Posterior vena cava (tissue), 2 donors: ENCODE measurements around the gene SCAMP5. TPM values are rescaled to one million over a fixed set of nuclear protein-coding genes. Genes with fewer than 3 reads are reported as not detected.

Experiments used
- DNase-seq: peaks from one replicate; pipeline ENCODE4 v3.0.0-alpha.2; 2020; ENCODE audit warnings: low spot score
- intact Hi-C, 2 donors: fragments of 100-400 bp; cut with DNase I; formaldehyde crosslinking; loops; one replicate each; pipeline versions ENCODE4 v1.14.1 to v1.14.2; 2022 to 2023
- total RNA-seq, 2 donors: library from RNA; stranded (reverse); fragmentation: NEBNext Ultra II Directional; extraction: Animal tissue kit (Norgen Biotek cat#: 25700); gene quantifications; one replicate each; pipeline ENCODE4 v1.2.1, GENCODE V29; 2021
- donor health status: DM: yes; HTN: yes; CAD: no.
- donor health status: DM: yes; HTN: yes; CAD: no.

Gene SCAMP5
- total RNA-seq, 2 donors from 2014 or later: 2.4 to 2.9 TPM

DNA sequence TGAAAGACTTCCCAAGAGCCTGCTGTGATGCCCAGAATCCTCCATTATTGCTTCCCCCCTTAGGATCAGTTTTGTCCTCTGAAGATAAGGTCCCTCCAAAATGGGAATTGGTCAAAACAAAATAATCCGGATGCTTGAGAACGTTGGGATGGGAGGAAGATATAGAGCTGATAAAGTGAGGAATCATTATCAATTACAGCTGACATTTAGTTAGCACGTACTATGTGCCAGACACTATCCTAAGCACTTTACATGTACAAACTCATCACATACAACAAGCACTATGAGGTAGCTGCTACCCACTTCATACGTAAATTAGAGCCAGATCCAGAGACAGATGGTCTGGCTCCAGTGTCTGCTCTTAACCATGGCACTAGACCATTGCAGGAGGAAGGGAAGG, 32.1 kb upstream of the SCAMP5 start:
- intact Hi-C loops: no loop called here
- DNase-seq: no peak

DNA sequence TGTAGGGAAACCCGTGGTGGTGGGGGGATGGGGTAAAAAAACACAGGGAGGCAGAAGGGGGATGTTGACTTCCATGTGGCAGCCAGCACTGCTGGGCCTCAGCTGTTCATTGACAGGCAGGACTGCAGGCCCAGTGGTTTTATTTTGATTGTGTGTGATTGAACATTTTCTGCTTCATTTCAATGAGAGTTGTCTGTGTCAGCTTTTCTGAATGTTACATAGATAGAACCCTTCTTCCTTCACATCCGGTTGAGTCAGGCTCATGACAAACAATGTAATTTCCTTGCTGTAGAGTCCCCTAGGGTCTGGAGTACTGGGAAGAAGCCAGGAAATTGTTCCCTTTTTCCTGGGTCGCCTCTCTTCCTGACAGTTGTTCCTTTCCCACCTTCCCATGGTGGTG, 30.6 kb upstream of the SCAMP5 start:
- intact Hi-C loops: no loop called here
- DNase-seq: no peak

DNA sequence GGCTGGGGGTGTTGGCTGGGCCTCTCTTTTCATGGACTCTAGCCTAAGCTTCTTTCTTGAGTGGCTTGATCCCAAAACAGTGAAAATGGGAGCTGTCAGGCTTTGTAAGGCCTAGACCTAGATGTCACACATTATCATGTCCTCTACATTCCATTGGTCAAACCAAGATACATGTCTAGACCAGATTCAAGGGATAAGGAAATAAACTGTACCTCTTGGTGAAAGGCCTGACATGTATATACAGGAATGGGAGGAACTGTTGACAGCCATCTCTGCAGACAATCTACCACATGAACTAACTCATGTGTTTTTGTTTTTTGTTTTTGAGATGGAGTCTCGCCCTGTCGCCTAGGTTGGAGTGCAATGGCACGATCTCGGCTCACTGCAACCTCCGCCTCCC, 27.7 kb upstream of the SCAMP5 start:
- DNase-seq: no peak
- intact Hi-C loops: no loop called here

DNA sequence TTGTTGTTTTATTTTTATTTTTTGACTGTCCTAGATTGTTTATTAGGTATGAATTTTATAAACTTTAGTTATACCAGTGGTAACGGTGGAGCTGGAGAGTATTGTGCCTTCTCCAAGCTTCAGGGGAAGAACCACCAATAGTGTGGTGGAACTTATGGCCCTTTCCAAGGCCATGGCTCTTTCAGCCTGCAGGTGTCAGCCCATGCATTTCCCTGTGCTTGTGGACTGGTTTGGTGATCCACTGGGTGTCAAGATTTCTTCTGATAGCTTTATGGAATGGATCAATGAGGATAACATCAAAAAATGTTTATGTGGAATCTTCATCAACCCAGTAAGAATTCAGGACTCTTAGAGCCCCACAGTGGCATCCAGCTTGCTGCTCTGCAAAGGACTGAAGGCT, 19.2 kb upstream of the SCAMP5 start:
- no peak for DNase-seq

DNA sequence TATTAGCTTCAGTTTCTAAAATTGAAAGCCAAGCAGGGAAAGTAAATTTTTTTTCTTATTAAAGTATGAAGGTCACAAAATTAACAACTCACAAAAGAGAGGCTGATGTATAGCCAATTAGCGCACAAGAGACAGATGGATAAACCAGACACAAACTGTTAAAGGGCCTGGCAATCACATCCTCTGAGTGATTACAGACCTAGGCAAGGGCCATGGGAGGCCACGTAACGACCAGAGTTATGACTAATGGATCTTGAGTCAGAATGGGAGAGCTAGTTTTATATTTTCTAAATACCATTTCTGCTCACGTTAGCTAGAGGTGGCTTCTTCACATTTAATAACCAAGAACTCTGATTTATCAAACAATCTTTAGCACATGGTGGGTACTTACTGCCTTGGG, 17.8 kb upstream of the SCAMP5 start:
- intact Hi-C loops: no loop called here
- no peak for DNase-seq

More for the DNA sequence above, 19.2 kb upstream of the SCAMP5 start:
- intact Hi-C loops: no loop called here

DNA sequence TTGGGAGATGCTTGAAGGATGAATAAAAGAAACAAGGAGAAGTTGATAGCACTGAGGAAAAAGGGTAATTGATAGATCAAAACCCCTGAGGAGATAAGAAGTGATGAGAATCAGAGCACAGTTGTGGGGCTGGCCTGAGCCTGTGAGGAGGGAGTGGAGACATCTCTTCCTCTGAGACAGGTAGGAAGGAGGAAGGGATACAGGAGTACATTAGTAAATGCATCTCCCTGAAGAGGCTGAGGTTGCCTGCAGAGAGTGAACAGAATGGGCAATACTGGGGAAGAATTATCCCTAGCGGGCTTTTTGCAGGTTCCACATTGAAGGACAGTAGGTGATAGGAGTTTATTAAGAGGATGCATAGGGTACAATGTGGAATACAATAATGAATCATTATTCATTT, 17.3 kb upstream of the SCAMP5 start:
- intact Hi-C loops: no loop called here
- no peak for DNase-seq

DNA sequence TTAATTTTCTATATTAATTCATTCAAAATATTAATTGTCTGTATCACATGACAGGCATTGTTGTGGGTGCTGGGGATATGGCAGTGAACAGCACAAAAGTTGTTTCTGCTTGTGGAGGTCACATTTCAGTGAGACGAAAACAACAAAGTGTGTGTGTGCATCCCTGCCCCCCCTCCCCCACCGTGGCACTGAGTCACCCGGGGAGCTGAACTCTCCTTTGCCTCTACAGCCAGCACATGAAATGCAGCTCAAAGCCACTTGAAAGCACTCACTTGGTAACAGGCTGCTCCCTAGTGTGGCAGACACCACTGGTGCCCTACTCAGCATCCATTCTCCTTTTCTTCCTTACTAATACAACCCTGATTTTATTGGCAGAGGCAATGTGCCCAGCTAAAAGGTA, 16.9 kb upstream of the SCAMP5 start:
- DNase-seq: no peak
- intact Hi-C loops: no loop called here

DNA sequence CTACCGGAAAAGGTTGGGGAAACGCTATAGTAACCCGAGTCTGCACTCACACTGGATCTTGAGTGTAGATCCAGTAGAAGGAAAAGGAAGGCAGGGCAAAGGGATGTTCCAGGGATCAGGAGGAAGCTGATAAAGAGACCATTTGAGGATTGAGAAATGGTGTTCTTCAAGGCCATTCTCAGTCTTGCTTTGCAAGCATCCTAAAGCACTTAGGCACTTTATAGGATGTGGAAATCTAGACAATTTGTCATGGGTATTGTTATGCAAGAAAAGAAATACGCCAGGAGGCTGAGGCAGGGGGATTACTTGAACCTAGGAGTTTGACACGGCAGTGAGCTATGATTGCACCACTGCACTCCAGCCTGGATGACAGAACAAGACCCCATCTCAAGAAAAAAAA, 13.2 kb upstream of the SCAMP5 start:
- intact Hi-C loops: no loop called here
- no peak for DNase-seq

DNA sequence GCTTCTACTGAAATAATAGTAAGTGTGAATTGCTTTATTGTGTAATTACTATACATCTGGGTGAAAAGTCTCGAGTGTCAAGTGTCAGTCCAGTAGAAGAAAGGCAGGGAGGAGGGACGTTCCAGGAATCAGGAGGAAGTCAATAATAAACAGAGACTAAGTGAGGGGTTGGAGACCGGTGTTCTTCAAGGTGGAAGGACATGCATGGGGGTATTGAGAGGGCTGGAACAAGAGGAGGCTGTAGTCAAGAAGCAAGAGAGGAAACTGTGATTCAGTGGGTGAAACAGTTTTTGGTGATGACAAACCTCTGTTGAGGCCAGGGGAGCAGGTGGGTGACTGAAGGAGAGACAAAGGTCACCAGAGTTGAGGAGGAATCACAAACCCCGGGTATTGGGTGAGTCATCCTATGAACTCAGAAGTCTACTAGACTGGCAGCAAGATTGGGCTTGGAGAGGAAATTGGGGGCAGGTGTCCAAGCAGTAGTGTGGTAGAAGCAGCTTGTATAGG, 11.6 kb upstream of the SCAMP5 start:
- intact Hi-C loops: no loop called here
- DNase-seq: no peak

DNA sequence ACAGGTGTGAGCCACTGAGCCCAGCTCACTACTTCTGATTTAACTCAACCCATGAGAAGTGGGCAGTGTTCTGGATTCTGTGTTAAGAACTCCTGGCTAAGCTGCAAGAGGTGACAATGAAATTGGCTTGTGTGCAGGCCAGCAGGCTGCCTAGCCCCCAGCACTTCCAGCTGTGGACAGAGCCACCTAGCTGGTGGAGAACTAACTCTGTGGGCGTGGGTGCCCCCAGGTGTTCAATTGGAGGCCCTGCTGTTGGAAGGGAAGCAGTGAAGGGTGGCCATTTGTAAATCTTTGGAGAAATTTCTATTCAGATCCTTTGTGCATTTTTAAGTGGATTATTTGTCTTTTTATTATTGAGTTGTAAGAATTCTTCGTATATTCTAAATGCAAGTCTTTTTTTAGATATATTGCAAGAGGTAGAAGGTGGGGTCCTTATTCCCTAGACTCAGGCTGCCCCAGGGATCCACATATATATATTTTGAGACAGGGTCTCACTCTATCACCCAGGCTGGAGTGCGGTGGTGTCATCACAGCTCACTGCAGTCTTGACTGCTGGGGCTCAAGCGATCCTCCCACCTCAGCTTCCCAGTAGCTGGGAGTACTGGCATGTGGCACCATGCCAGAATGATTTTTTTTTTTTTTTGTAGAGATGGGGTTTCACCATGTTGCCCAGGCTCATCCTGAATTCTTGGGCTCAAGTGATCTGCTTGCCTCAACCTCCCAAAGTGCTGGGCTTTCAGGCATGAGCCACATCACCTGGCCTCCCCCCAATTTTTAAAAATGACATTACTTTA, 7.2 kb upstream of the SCAMP5 start:
- intact Hi-C loops: no loop called here
- peak; percentile 26 for DNase-seq

DNA sequence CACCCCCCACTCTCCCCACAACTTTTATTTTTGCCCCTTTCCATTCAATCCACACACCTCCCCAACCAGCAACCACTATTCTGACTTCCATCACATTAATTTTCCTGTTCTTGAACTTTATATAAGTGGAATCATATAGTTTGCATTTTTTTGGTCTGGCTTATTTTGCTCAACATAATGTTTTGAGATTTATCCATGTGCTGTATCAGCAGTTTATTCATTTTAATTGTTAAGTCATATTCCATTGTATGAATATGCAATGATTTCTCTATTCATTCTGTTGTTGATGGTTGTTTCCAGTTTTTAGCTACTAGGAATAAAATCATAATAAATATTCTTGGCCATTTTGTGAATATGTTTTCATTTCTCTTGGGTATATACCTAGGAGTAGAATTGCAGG, 5.8 kb upstream of the SCAMP5 start:
- no peak for DNase-seq
- intact Hi-C loops: no loop called here

DNA sequence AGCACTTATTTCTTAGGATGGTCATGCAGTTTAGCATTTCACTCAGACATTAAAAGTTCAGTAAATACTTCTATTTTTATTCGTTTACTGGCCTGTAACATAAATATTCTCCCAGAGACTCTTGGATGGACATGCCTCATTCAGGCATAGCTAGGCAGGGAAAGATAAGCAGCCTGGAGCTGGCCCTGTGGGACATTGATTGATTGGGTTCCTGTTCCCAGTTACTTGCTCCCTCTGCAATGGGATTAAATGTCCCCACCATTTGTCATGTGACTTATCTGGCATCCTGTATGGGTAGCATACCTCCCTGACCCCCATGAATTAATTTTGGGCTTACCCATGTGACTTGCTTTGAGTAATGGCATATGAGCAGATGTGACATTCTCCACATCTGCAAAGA, 2.7 kb upstream of the SCAMP5 start:
- peak; percentile 2 for DNase-seq
- intact Hi-C loops: no loop called here

DNA sequence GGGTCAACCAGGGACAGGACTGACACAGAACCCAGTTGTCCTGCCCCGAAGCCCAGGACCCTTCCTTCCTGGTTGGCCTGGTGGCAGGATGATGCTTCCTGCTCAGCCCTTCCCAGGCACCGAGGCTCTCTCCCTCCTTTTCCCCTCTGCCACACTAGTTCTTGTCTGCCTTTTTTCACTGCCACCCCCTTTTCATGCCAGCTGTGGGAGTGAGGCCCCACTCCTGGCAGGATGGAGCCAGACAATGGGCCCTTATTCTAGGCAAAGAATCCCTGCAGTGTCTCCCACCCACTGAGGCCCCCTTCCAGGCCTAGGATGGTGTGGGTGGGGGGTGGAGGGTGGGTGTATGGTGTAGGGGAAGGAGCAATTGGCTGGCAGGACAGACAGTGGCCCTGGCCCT, 1.1 kb upstream of the SCAMP5 start:
- intact Hi-C loops: no loop called here
- peak; percentile 35 for DNase-seq

DNA sequence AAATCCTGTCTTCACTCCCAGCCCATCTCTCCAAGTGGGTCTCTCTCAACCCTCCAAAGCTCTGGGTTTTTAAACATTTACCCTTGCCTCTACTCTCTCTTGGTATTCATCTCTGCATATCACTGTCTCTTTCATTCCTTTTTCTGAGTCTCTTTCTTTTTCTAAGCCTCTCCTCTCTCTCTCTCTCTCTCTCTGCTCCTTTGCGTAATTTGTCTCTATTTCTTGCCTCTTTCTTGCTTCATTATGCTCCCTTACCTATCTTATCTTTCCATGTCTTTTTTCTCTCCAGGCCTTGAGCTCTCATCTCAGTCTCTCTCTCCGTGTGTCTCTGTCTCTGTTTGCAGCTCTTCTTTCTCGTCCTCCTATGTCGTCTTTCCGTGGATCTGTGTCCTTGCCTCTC, 678 bp upstream of the SCAMP5 start:
- no peak for DNase-seq
- intact Hi-C loops: no loop called here

DNA sequence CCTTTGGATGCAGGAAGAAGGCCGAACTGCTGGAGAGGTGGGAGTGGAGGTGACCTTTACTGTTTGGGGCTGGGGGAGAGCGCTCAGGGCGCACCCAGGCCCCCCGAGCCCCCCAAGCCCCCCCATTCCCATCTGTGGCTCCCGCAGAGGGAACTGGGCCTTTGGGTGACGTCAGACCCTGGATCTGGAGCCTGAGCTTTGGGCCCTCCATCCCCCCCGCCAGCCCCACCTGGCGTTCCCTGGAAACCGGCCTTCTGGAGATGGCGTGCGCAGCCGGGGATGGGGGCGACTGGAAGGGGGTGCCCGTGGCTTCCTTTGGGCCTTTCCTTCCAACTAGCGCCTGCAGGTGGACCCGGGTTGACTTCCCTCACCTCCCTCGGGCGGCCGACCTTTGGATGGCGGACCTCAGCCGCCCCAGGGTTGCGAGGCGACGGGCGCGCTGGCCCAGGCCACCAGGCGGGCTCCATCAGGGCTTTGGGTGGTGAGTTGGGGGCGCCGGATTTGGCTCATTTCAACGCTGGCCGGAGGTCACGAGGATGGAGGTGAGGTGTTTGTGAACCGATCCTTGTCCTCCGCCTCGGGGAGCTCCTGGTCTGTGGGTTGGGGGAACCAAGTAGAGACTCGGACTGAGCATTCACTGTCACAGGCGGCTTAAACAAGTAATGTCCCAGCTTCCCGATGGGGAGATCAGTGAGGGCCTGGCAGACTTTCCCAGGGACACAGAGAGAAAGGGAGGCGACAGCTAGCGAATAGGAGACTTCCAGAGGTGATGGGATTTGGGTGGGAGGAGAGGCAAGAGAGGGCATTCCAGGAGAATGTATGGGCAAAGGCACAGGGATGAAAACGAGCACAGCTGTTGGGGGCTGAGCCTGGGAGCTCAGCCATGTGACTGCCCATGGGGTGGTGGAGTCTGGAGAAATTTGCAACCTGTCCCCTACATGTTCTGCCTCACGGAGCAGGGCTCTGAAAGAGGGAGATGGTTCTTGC, 709 bp downstream of the SCAMP5 start:
- intact Hi-C loops: no loop called here
- peak; percentile 76 for DNase-seq

DNA sequence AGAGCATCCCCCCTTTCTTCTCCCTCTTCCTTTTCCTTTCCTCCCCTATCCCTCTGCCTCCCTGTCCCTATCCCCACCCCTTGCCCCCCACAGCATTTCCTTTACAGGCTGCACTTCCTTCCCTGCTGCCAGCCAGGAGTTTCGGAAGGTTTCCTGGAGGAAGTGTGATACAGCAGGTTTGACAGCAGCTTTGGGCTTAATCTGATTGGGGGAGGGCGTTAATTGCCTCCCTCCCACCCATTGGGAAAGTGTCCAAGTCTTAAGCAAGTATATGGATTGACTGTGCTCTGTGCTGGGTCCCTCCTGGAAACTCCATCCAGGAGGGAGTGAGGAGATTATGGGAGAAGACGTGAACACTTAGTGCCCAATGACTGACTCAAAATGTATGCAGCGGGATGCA, 1.8 kb downstream of the SCAMP5 start:
- intact Hi-C loops: no loop called here
- DNase-seq: no peak

DNA sequence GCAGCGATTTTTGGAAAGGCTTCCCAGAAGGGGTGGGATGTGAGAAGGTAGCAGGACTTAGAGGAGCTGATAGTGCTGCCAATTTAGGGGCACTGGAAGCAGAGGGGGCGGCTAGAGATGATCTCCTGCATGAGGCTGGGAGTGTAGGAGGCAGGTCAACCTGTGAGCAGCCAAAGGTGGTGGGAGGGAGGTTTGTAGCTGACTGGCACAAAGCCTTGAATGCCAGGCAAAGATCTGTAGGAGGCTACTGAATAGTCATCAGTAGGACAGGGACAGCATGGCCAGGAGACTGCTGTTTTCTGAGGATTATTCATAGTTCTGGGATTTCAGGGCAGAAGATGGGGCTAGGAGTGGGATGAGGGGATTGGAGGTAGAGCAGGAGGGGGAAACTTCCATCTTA, 2.2 kb downstream of the SCAMP5 start:
- peak; percentile 40 for DNase-seq
- intact Hi-C loops: no loop called here

DNA sequence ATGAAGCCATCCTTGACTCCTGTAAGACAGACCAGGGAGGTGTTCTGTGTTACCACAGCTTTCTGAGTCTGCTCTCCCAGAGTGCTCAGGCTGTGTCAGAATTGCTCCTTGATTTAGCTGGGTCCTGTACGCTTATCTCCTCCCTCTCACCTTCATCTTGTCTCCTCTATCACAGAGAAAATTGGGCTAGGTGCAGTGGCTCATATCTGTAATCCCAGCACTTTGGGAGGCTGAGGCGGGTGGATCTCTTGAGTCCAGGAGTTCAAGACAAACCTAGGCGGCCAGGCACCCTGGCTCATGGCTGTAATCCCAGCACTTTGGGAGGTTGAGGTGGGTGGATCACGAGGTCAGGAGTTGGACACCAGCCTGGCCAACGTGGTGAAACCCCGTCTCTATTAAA, 5.9 kb downstream of the SCAMP5 start:
- intact Hi-C loops: no loop called here
- DNase-seq: peak; percentile 35

DNA sequence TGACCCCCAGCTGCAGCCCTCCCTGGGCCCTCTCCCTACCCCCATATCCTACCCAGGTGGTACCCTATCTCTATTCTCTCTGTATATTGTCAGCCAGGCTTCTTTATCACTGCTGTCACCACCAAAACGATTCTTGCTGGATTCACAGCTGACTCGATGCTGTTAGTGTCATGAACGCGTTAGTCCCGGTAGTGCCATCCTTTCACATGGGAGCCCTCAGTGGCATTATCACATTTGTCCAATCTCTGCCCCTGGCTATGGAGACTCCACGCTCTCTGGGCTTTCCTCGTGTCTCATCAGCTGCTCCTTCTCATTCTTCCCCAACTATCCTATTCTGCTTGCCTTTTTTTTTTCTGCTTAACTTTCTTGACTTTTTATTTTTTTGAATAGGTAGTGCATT, 7.0 kb downstream of the SCAMP5 start:
- no peak for DNase-seq
- intact Hi-C loops: no loop called here

DNA sequence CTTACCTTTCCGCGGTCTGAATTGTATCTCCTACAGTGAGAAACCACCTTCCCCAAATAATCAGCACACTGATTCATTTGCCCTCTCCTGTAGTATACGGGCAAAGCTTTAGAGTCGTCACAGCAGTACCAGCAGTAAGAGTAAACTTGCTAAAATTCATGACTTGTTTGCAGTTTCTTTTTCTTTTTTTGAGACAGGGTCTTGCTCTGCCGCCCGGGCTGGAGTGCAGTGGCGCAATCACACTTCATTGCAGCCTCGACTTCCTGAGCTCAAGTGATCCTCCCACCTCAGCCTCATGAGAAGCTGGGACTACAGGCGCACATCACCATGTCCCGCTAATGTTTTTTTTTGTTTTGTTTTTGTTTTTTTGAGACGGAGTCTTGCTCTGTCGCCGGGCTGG, 11.9 kb downstream of the SCAMP5 start:
- intact Hi-C loops: no loop called here
- DNase-seq: no peak
